GM21360 (cell line): ENCODE data around the gene IGFN1.

ENCODE experiments used
- ATAC-seq: cut with Tn5 transposase; IDR thresholded peaks from one replicate; pipeline ENCODE4 v1.9.1; 2021; ENCODE audit warnings: mild to moderate bottlenecking, moderate library complexity; ENCODE audit not compliant: unreplicated experiment

The IGFN1 gene

GRCh38 chr1:201215531-201216357 lies 25.1 kb downstream of the IGFN1 start:
- ATAC-seq = no peak

GRCh38 chr1:201216395-201217085 lies 25.9 kb downstream of the IGFN1 start:
- ATAC-seq = no peak

GRCh38 chr1:201217146-201217545 lies 26.5 kb downstream of the IGFN1 start:
- no peak for ATAC-seq

GRCh38 chr1:201217851-201218250 lies 27.2 kb downstream of the IGFN1 start:
- ATAC-seq = no peak

- ATAC-seq = no peak
These were observed 27.8 kb downstream of the IGFN1 start for GRCh38 chr1:201218409-201218808.

GRCh38 chr1:201219481-201220387 lies 29.1 kb downstream of the IGFN1 start:
- ATAC-seq = no peak

GRCh38 chr1:201220388-201220715 lies 29.7 kb downstream of the IGFN1 start:
- no peak for ATAC-seq

GRCh38 chr1:201221201-201221846 lies 30.7 kb downstream of the IGFN1 start:
- no peak for ATAC-seq

- ATAC-seq = no peak
These were observed 31.5 kb downstream of the IGFN1 start for GRCh38 chr1:201222125-201222524.

- ATAC-seq = no peak
These were observed 33.4 kb downstream of the IGFN1 start for GRCh38 chr1:201223852-201224665.

GRCh38 chr1:201224666-201225370 lies 34.2 kb downstream of the IGFN1 start:
- ATAC-seq = no peak

- ATAC-seq = no peak
These were observed 35.5 kb downstream of the IGFN1 start for GRCh38 chr1:201226178-201226514.

- no peak for ATAC-seq
These were observed 36.4 kb downstream of the IGFN1 start for GRCh38 chr1:201226859-201227488.

- ATAC-seq = no peak
These were observed 37.7 kb downstream of the IGFN1 start for GRCh38 chr1:201228011-201228983.

- no peak for ATAC-seq
These were observed 38.5 kb downstream of the IGFN1 start for GRCh38 chr1:201229095-201229494.

GRCh38 chr1:201229771-201230635 lies 39.4 kb downstream of the IGFN1 start:
- ATAC-seq = no peak

- no peak for ATAC-seq
These were observed 40.1 kb downstream of the IGFN1 start for GRCh38 chr1:201230676-201231075.
